ENCODE measurements around the gene GPR137. TPM values are rescaled to one million over a fixed set of nuclear protein-coding genes. Genes with fewer than 3 reads are reported as not detected.

The GPR137 gene
- total and polyA plus RNA-seq, 8 donors = 23.6 to 39.6 (median 31.8) TPM

GRCh38 chr11:64260147-64260708 lies 25.4 kb upstream of the GPR137 start:
- H3K4me3 ChIP-seq = no peak overlapping the region
- no peak overlapping the region for H3K27ac ChIP-seq

GRCh38 chr11:64261556-64262080 lies 24.0 kb upstream of the GPR137 start:
- ATAC-seq = no peak
- Histone ChIP-seq H3K9me3 (no peaks in the 10 kb centered on the region), H3K36me3 (peaks cover 0 to 95% of the 10 kb centered on the region in 2 donors), H3K4me1 (no peaks in the 10 kb centered on the region), H3K27me3 (no peaks in the 10 kb centered on the region), H3K4me3 (no peak overlapping the region), H3K27ac (no peak overlapping the region)
- TF ChIP-seq CTCF (IDR thresholded peaks at IDR 0.05) = no peak
- peak in 1 of 4 donors; percentile 71 for DNase-seq
- intact Hi-C loops (cut with DNase I) = no loop called here

More at GRCh38 chr11:64260147-64260708, 25.4 kb upstream of the GPR137 start:
- ATAC-seq = no peak
- Histone ChIP-seq H3K4me1 (no peaks in the 10 kb centered on the region), H3K36me3 (peaks cover 0 to 95% of the 10 kb centered on the region in 2 donors), H3K27me3 (no peaks in the 10 kb centered on the region), H3K9me3 (no peaks in the 10 kb centered on the region)
- intact Hi-C loops (cut with DNase I) = no loop called here
- DNase-seq = no peak
- no peak for TF ChIP-seq CTCF (IDR thresholded peaks at IDR 0.05)

- no peak overlapping the region for H3K27ac ChIP-seq
- H3K36me3 ChIP-seq = peaks cover 0 to 95% of the 10 kb centered on the region in 2 donors
- ATAC-seq (no peak), DNase-seq (peak in 1 of 4 donors; percentile 76)
- peaks cover 0 to 7% of the 10 kb centered on the region in 2 donors for H3K4me1 ChIP-seq
- intact Hi-C loops (cut with DNase I) = no loop called here
- H3K9me3 ChIP-seq = no peaks in the 10 kb centered on the region
- no peak for TF ChIP-seq CTCF (IDR thresholded peaks at IDR 0.05)
- no peak overlapping the region for H3K4me3 ChIP-seq
- no peaks in the 10 kb centered on the region for H3K27me3 ChIP-seq
These were observed 23.2 kb upstream of the GPR137 start for GRCh38 chr11:64262271-64263002.

GRCh38 chr11:64263021-64263946 lies 22.4 kb upstream of the GPR137 start:
- Histone ChIP-seq H3K4me1 (peaks cover 4 to 15% of the 10 kb centered on the region in 2 donors), H3K27ac (no peak overlapping the region), H3K9me3 (no peaks in the 10 kb centered on the region), H3K27me3 (no peaks in the 10 kb centered on the region), H3K4me3 (no peak overlapping the region), H3K36me3 (peaks cover 0 to 86% of the 10 kb centered on the region in 2 donors)
- intact Hi-C loops (cut with DNase I) = no loop called here
- ATAC-seq (no peak), DNase-seq (peak in 1 of 4 donors; percentile 69)
- TF ChIP-seq CTCF (IDR thresholded peaks at IDR 0.05) = no peak

All from left lung (tissue), 10 donors.